GM12875 (cell line): ENCODE data around the gene NEK6.
A peak's percentile ranks its signal among the peaks of the same experiment; 100 is the strongest.

ENCODE experiments used
- H3K4me3 ChIP-seq: one replicate; pipeline ENCODE4 v1.5.1; 2011; ENCODE audit warnings: low read depth, low read length, control low read depth
- CTCF ChIP-seq: IDR thresholded peaks from 2 replicates; pipeline ENCODE4 v1.5.1; 2011; ENCODE audit warnings: low read depth, mild to moderate bottlenecking, control low read depth, inconsistent platforms, low read length, moderate library complexity, borderline replicate concordance; ENCODE audit not compliant: insufficient read depth

The NEK6 gene

GRCh38 chr9:124257844-124258606, at the start of gene NEK6:
TSS of gene NEK6 (plus strand) at chr9:124257949. CDS start at chr9:124301965, 44,016 bp downstream.
- TF ChIP-seq CTCF = no peak
- peak within 1 kb of the TSS; percentile 96 for H3K4me3 ChIP-seq

DNA sequence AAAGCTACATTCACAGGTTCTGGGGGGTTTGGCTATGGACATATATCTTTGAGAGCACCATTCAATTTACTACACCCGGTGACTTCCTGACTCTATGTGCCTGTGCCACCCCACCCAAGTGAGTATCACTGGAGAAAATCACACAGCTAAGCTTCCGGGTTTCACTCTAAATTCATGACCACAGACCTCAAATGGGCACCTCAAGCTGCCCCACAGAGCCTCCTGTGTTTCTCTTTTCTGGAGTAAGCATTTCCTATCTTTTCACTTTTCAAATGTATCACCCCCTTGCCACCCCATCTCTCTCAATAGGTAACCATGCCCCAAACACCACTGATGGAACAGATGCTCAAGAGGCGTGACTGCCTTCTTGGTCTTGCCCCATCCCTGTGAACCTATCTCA, 49.2 kb upstream of the NEK6 start:
- no peak for TF ChIP-seq CTCF
- no peak overlapping the region for H3K4me3 ChIP-seq

- no peak overlapping the region for H3K4me3 ChIP-seq
- TF ChIP-seq CTCF = 0 out of 2 replicates have a peak, but pooled peaks have one; percentile 14
Observed at GRCh38 chr9:124209279-124209678, 48.5 kb upstream of the NEK6 start.

- TF ChIP-seq CTCF = no peak
- H3K4me3 ChIP-seq = no peak overlapping the region
Observed at GRCh38 chr9:124209774-124210173, 48.0 kb upstream of the NEK6 start.

DNA sequence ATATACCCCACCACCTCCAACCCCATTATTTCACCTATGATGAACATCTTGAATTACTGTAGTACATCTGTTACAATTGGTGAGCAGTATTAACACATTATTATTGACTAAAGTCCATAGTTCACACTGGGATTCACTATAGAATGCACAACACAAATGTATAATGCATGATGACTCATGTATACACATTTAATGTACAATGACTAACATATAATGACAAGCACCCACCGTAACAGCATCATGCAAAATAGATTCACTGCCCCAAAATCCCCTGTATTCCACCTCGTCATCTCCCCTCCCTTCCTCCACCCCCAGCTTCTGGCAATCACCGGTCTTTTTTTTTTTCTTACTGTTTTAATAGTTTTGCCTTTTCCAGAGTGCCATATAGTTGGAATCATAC, 47.1 kb upstream of the NEK6 start:
- TF ChIP-seq CTCF = no peak
- no peak overlapping the region for H3K4me3 ChIP-seq

- no peak for TF ChIP-seq CTCF
- H3K4me3 ChIP-seq = no peak overlapping the region
Observed at GRCh38 chr9:124212381-124213050, 45.2 kb upstream of the NEK6 start.

- no peak for TF ChIP-seq CTCF
- H3K4me3 ChIP-seq = no peak overlapping the region
Observed at GRCh38 chr9:124213396-124213795, 44.4 kb upstream of the NEK6 start.
